Limb (tissue), 2 donors: Measurements from ENCODE around the gene CCL25.
"Not testable (repeated sequence)": the region's sequence is repeated elsewhere in the genome, so short reads cannot be mapped to it uniquely, and the experiment has no call there.

Experiments
- DNase-seq, 2 donors: peaks; one replicate each; pipeline ENCODE4 v3.0.0-alpha.2; 2016; ENCODE audit errors: extremely low spot score in 2 of 2

CCL25 gene

DNA sequence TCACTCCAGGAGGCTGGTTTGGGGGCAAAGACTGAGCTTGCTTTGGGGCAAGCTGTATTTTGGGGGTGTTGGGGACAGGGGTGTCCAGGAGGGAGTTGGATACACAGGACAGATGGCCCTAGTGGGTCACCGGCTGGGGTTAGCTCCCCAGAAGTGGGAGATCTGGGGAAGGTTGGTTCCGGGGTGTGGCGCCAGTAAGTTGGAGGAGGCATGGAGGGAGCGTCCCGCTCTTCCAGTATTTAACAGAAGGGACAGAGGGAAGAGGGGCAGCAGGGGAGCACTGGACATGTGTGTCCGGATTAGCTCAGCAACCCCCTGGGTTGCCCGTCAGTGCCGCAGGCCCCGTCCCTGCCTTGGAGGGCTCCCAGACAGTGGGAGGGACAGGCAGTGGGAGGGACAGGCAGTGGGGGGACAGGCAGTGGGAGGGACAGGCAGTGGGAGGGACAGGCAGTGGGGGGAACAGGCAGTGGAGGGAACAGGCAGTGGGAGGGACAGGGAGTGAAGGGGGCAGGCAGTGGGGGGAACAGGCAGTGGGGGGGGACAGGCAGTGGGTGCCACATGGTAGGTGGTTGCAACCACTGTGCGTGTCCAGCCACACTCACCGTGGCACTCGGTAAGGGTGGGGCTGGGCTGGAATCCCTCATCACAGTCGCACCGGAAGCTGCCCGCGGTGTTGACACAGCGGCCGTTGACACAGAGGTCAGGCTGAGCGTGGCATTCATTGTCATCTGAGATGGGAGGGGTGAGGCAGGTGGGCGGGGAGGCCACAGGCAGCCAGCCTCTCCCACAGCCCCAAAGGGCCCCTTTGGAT is 33.2 kb downstream of the CCL25 start:
- DNase-seq = no peak

DNA sequence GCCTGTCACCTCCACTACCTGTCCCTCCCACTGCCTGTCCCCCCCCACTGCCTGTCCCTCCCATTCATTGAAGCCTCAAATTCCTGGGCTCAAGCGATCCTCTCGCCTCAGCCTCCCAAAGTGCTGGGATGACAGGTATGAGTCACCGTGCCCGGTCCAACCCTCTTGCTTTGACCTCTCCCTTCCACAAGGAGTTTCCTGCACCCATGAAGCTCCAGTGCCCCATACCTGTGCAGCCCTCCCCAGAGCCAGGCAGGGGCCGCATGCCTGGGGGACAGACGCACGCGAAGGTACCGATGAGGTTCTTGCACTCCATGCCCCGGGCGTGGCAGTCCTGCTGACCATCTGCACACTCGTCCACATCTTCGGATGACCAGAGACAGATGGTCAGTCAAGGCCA is 34.3 kb downstream of the CCL25 start:
- no peak for DNase-seq

- DNase-seq = no peak
Measured at GRCh38 chr19:8087876-8088275, 35.3 kb downstream of the CCL25 start.

GRCh38 chr19:8088752-8089663 is 36.4 kb downstream of the CCL25 start:
- DNase-seq = no peak

- no peak for DNase-seq
Measured at GRCh38 chr19:8089664-8090601, 37.4 kb downstream of the CCL25 start.

- no peak for DNase-seq
Measured at GRCh38 chr19:8090950-8091349, 38.4 kb downstream of the CCL25 start.

- DNase-seq = no peak
Measured at GRCh38 chr19:8093740-8094139, 41.2 kb downstream of the CCL25 start.

- DNase-seq = no peak
Measured at GRCh38 chr19:8094336-8094735, 41.8 kb downstream of the CCL25 start.

- DNase-seq = no peak
Measured at GRCh38 chr19:8095354-8095886, 42.9 kb downstream of the CCL25 start.

DNA sequence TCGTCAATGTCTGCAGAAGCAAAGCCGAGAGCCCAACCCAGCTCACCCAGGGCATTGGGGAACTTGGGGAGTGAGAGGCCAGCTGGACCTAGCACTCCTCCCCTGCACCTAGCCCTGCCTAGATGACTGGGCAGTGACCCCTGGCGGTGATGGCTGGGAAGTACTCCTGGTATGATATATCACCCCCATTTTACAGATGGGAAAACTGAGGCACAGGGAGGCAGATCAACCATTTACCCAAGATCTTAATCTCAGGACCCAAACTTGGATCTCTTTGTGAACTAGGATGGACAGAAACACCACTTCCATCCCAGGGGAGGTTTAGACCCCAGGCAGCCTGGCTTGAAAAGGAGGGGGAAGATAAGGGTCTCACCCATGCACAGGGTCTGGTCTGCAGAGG is 43.5 kb downstream of the CCL25 start:
- DNase-seq = no peak

GRCh38 chr19:8097198-8097597 is 44.6 kb downstream of the CCL25 start:
- no peak for DNase-seq

GRCh38 chr19:8097681-8098567 is 45.4 kb downstream of the CCL25 start:
- DNase-seq = no peak

DNA sequence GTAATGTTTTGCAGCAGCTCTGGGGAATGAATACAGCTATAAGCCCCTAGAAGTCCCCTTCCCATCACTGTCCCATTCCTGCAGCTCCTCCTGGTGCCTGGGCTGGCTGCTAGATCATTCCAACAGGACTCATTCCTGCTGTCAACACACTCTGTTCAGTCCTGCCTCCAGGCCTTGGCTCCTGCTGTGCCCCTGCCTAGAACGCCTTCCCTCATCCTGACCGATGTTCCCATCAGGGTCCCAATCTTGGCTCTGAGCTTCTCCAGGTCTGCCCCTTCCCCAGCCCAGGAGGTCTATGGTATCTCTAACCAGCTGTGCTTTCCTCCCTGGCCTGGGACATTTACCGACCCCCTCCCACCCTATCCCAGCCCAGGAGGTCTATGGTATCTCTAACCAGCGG is 48.8 kb downstream of the CCL25 start:
- no peak for DNase-seq

- DNase-seq = not testable (repeated sequence)
Measured at GRCh38 chr19:8101910-8102309, 49.4 kb downstream of the CCL25 start.

DNA sequence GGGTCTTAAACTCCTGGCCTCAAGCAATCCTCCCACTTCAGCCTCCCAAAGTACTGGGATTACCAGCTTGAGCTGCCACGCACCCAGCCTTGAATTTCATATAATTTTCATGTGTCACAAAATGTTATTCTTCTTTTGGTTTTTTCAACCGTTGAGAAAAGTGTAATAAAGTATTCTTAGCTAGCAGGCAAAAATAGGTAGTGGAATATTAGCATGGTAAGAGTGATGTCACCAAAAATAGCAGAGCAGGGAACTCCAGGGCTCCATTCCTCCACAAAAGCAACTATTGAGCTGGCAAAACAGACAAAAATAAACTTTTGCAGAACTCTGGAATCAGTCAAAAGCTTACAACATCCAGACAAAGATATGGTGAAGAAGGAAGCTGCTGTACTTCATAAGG is 52.9 kb downstream of the CCL25 start:
- DNase-seq = no peak

DNA sequence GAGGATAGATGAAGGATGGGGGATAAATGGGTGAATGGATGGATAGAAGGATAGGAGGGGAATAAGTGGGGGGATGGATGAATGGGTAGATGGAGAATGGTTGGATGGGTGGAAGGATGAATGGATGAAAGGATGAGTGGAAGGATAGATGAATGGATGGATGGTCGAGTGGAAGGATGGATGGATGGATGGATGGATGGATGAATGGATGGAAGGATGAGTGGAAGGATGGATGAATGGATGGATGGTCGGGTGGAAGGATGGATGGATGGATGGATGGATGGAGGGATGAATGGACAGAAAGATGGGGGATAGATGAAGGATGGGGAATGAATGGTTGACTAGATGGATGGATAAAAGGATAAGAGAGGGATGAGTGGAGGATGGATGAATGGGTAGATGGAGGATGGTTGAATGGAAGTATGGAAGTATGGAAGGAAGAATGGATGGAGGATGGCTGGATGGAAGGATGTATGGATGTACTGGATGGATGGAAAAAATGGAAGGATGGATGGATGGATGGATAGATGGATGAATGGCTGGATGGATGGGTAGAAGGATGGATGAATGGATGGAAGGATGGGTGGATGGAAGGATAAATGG is 54.8 kb downstream of the CCL25 start:
- DNase-seq = no peak

DNA sequence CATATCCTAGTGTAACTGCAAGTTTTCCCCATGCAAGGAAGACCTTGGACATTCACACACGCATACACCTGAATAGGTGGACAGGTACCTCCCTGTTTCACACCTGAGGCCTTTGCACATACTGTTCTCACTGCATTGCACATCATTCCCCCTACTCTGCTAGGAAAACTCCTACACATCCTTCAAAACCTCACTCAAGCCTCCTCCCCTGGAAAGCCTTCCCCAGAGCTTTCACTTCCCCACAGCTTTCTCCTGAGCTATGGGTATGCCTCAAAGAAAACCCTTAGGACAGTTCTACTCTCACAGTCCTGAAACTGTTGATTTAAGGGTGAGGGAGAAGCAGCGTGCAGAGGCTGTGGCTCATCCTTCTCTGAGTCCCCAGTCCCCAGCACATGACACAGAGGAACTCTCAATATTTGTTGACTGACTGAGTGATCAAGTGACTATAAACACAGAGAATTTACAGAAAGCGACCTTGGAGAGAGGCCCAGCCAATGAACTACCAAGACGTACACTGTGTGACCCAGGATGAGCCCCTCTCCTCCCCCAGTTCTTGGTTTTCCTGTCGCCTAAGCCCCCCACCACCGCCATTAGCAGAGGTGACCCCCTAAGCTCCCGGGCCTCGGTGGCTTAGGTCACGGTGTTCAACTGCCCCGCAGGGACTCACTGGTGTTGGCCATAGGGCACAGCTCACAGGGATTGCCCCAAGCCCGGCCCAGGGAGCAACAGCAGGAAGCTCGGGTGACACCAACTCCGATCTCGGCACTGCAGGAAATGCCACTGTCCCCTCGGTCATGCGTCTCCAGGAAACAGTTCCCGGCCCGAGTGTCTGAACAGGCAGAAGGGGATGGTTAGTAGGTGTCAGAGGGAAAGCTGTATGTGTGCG is 56.2 kb downstream of the CCL25 start:
- DNase-seq = no peak

DNA sequence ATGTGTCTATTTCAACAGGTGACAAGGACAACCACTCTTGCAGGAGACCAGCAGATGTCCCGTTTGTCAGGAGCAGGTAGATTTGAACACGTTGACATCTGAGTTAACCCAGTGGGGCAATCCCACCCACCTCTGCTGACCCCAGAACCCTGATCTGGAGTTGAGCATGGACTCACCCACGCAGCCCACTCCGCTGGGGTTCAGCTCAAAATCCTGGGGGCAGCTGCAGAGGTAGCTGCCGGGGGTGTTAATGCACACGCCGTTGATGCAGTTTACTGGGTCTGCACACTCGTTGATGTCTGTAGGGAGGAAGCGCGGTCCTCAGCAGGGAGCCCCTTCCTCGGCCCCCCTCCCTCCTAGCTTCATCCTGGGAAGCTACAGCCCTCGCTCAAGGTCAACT is 56.9 kb downstream of the CCL25 start:
- DNase-seq = no peak
